Endothelial cell of umbilical vein (primary cell): Measurements from ENCODE around the gene YARS1. TPM values are rescaled to one million over a fixed set of nuclear protein-coding genes. Genes with fewer than 3 reads are reported as not detected.

Source experiments
- BruUV-seq: library from RNA; stranded (reverse); fragments of 400-500 nt; replicated peaks from 2 replicates; lab custom pipeline; 2021; lab: Mats Ljungman, UMichigan
- CTCF ChIA-PET: fragments of 300-600, 350-600 bp; sonication (Branson Sonifier 250); formaldehyde crosslinking; loops from one replicate; lab custom pipeline; 2021; ENCODE audit warnings: antibody characterized with exemption, inconsistent platforms; lab: Charles Lee
- POLR2A ChIA-PET: fragments of 300-600, 350-600 bp; sonication (Branson Sonifier 250); formaldehyde crosslinking; loops from one replicate; lab custom pipeline; 2021; ENCODE audit warnings: antibody characterized with exemption, inconsistent platforms; lab: Charles Lee
- DNase-seq: peaks from one replicate; pipeline ENCODE4 v3.0.0-alpha.2; 2011; ENCODE audit warnings: low read depth, low spot score
- FAIRE-seq: peaks from 2 replicates; lab custom pipeline; 2011; peaks lifted over from hg19 to GRCh38; lab: Jason Lieb, UNC
- H2AFZ ChIP-seq: 2 replicates; pipeline ENCODE4 v1.6.0; 2012; ENCODE audit warnings: low read depth, low read length, control low read depth, inconsistent platforms
- H3K27ac ChIP-seq: 2 replicates; pipeline ENCODE4 v1.5.1; 2011; ENCODE audit warnings: low read depth, mild to moderate bottlenecking, control low read depth, low read length, moderate library complexity; ENCODE audit not compliant: insufficient read depth
- H3K27me3 ChIP-seq, 2 experiments: 2 replicates each; pipeline versions ENCODE4 v1.6.0 to v1.6.1; 2011; ENCODE audit warnings: low read length in 2 of 2, mixed read lengths in 1 of 2; ENCODE audit not compliant: control insufficient read depth in 2 of 2, insufficient read depth in 2 of 2
- H3K36me3 ChIP-seq, 2 experiments: 2 replicates in 1 of 2; 3 replicates in 1 of 2; pipeline ENCODE4 v1.5.1; 2011; ENCODE audit warnings: low read length in 2 of 2, mild to moderate bottlenecking in 1 of 2, moderate library complexity in 1 of 2; ENCODE audit not compliant: control insufficient read depth in 2 of 2, insufficient read depth in 2 of 2; ENCODE audit errors: extremely low read depth in 1 of 2
- H3K4me1 ChIP-seq: 3 replicates; pipeline ENCODE4 v1.5.1; 2011; ENCODE audit warnings: mild to moderate bottlenecking, low read length; ENCODE audit not compliant: control insufficient read depth, insufficient read depth; ENCODE audit errors: extremely low read depth
- H3K4me2 ChIP-seq: 2 replicates; pipeline ENCODE4 v1.6.1; 2011; ENCODE audit warnings: low read length, control low read depth, mixed read lengths; ENCODE audit not compliant: insufficient read depth
- H3K4me3 ChIP-seq, 3 experiments: fragments of 200-600 bp in 1 of 3; sonication (generic), shearing (Covaris generic) in 1 of 3; replicated peaks in 1 of 3; 2 replicates each; pipeline ENCODE4 v1.5.1; 2011 to 2016; ENCODE audit warnings: control low read depth in 3 of 3, low read length in 3 of 3, mild to moderate bottlenecking in 2 of 3, inconsistent platforms in 1 of 3, low read depth in 1 of 3, moderate library complexity in 1 of 3; ENCODE audit not compliant: insufficient read depth in 1 of 3
- H3K79me2 ChIP-seq: 2 replicates; pipeline ENCODE4 v1.6.0; 2012; ENCODE audit warnings: low read length, inconsistent platforms; ENCODE audit not compliant: control insufficient read depth, insufficient read depth
- H3K9ac ChIP-seq: replicated peaks from 2 replicates; pipeline ENCODE3; 2011; ENCODE audit warnings: low read length, control low read depth; ENCODE audit not compliant: insufficient read depth; ENCODE audit errors: extremely low read depth
- H3K9me1 ChIP-seq: replicated peaks from 3 replicates; pipeline ENCODE4 v1.6.0; 2011; ENCODE audit warnings: mild to moderate bottlenecking, low read length; ENCODE audit not compliant: control insufficient read depth, insufficient read depth; ENCODE audit errors: extremely low read depth
- H3K9me3 ChIP-seq: replicated peaks from 2 replicates; pipeline ENCODE4 v1.5.1; 2012; ENCODE audit warnings: low read length, inconsistent platforms; ENCODE audit not compliant: control insufficient read depth, insufficient read depth
- H4K20me1 ChIP-seq: replicated peaks from 2 replicates; pipeline ENCODE3; 2011; ENCODE audit warnings: mild to moderate bottlenecking, low read length; ENCODE audit not compliant: control insufficient read depth, insufficient read depth; ENCODE audit errors: extremely low read depth
- CTCF ChIP-seq, 2 donors: IDR thresholded peaks; 1 replicate in 1 of 2; 2 replicates in 1 of 2; pipeline ENCODE4 v1.5.1; 2011; ENCODE audit warnings: low read length in 2 of 2, mild to moderate bottlenecking in 2 of 2, moderate library complexity in 2 of 2, control low read depth in 1 of 2, inconsistent platforms in 1 of 2, low read depth in 1 of 2; ENCODE audit not compliant: insufficient read depth in 1 of 2; ENCODE audit errors: extremely low read depth in 1 of 2
- EZH2 ChIP-seq: IDR thresholded peaks from 2 replicates; pipeline ENCODE4 v1.6.1; 2012; ENCODE audit warnings: borderline replicate concordance, low read depth, mild to moderate bottlenecking, moderate library complexity, low read length, inconsistent platforms; ENCODE audit not compliant: severe bottlenecking
- FOS ChIP-seq: IDR thresholded peaks from 2 replicates; pipeline ENCODE4 v1.6.1; 2011; ENCODE audit warnings: mild to moderate bottlenecking, low read length, moderate library complexity, borderline replicate concordance; ENCODE audit not compliant: insufficient read depth
- GATA2 ChIP-seq: IDR thresholded peaks from 2 replicates; pipeline ENCODE4 v1.7.0; 2011; ENCODE audit warnings: low read depth, mild to moderate bottlenecking, moderate library complexity, mixed read lengths, low read length; ENCODE audit not compliant: insufficient read length, insufficient read depth
- JUN ChIP-seq: IDR thresholded peaks from 2 replicates; pipeline ENCODE4 v1.6.1; 2011; ENCODE audit warnings: borderline replicate concordance, low read depth; ENCODE audit not compliant: insufficient read length, insufficient read depth
- MYC ChIP-seq: IDR thresholded peaks from one replicate; pipeline ENCODE4 v1.6.1; 2011; ENCODE audit warnings: mild to moderate bottlenecking, low read depth, low read length
- POLR2A ChIP-seq: IDR thresholded peaks from 2 replicates; pipeline ENCODE4 v1.6.1; 2012; ENCODE audit warnings: low read depth, mild to moderate bottlenecking, control low read depth, low read length
- POLR2AphosphoS5 ChIP-seq: IDR thresholded peaks from 2 replicates; pipeline ENCODE4 v1.6.1; 2012; ENCODE audit warnings: low read depth, mild to moderate bottlenecking, control low read depth, low read length, moderate library complexity; ENCODE audit not compliant: insufficient read depth
- dilution Hi-C: fragments of 300-500 bp; cut with MboI; formaldehyde crosslinking; loops from one replicate; pipeline ENCODE4 v1.15.0; 2019; ENCODE audit warnings: low sequenced_read_pairs; ENCODE audit not compliant: extremely low pct_ligation_motif_present
- intact Hi-C: fragments of 100-400 bp; cut with micrococcal nuclease; formaldehyde crosslinking; loops from one replicate; pipeline ENCODE4 v1.10.0; 2022
- polyA plus RNA-seq, 4 experiments: library from polyadenylated mRNA; depleted of rRNA in 3 of 4; stranded (reverse) in 3 of 4; unstranded in 1 of 4; fragments of >200 nt; gene quantifications; 2 replicates each; pipeline versions ENCODE4 v1.2.1 to v1.2.3, GENCODE V29; 2011 to 2012; ENCODE audit warnings: missing spikeins in 1 of 4
- total RNA-seq: library from RNA; stranded (reverse); gene quantifications from 2 replicates; pipeline ENCODE4 v1.2.3, GENCODE V29; 2021
- TF ChIP-seq, protein P1 (sequence below): IDR thresholded peaks from 2 replicates; pipeline ENCODE4 v1.6.1; 2011; ENCODE audit not compliant: insufficient read depth, insufficient read length

The YARS1 gene
- total and polyA plus RNA-seq, 2 donors (not counting 3 experiments of a cell fraction or from before 2014, with no cell fraction given), result 38.2 to 144 TPM

DNA sequence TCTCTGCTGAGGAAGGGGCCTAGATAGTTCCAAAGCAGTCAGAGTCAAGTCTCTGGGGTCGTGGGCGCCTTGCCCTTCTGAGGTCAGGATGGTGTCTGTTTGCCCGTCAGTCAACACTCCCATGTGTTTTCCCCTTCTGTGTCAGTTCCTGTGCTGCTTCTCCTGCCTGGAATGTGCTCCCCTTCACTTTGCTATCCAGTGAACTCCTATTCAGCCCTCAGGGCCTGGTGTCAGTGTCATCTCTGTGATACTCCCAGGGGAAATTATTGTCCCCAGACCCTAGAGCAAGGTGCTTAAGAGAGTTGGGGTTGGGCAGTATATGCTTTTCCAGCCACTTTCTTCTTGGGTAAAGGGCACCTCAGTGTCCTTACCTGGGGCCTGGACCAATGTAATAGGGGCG is 68.8 kb downstream of the YARS1 start:
- Histone ChIP-seq H3K4me1 (peaks cover under 1% of the 10 kb centered on the region), H3K36me3 (no peaks in the 10 kb centered on the region), H3K9ac (no peak overlapping the region), H4K20me1 (no peaks in the 10 kb centered on the region), H3K9me1 (no peaks in the 10 kb centered on the region), H3K4me2 (no peak overlapping the region), H3K9me3 (no peaks in the 10 kb centered on the region), H3K27me3 (no peaks in the 10 kb centered on the region), H3K27ac (no peak overlapping the region), H3K4me3 (no peak overlapping the region), H2AFZ (no peak overlapping the region), H3K79me2 (no peaks in the 10 kb centered on the region)
- TF ChIP-seq JUN (no peak), FOS (no peak), EZH2 (no peak), CTCF (IDR thresholded peaks at IDR 0.05; ENCODE audit: extremely low read depth in 1 of 2, insufficient read depth in 1 of 2, low read depth in 1 of 2, low read length in 2 of 2) (no peak), MYC (no peak), POLR2A (no peak), GATA2 (no peak), POLR2AphosphoS5 (no peak)
- TF ChIP-seq, protein P1, sequence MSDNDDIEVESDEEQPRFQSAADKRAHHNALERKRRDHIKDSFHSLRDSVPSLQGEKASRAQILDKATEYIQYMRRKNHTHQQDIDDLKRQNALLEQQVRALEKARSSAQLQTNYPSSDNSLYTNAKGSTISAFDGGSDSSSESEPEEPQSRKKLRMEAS, result no peak
- ChIA-PET POLR2A (interaction anchor here (0.7 kb wide), 1 partner anchor 61 kb away, joined by 3 read pairs; no protein-coding TSS in a partner anchor), CTCF (interaction anchor here (1.1 to 2.1 kb wide), 3 partner anchors 26 to 36 kb away, joined by 4 to 7 read pairs (median 6); no protein-coding TSS in a partner anchor)
- DNase-seq, result no peak
- no TSS peak for BruUV-seq
- dilution Hi-C loops (no loop called here), intact Hi-C loops (no loop called here)
- no peak for FAIRE-seq
